CD14-positive monocyte (primary cell): ENCODE results near the gene CHERP. TPM values are rescaled to one million over a fixed set of nuclear protein-coding genes. Genes with fewer than 3 reads are reported as not detected.

Source experiments
- DNase-seq, 3 donors: peaks; one replicate each; pipeline ENCODE4 v3.0.0-alpha.2; 2011 to 2022
- H2AFZ ChIP-seq: 2 replicates; pipeline ENCODE4 v1.6.0; 2012; ENCODE audit warnings: mild to moderate bottlenecking, low read depth, low read length, inconsistent platforms; ENCODE audit not compliant: insufficient read depth, poor library complexity, severe bottlenecking
- H3K27ac ChIP-seq, 2 donors: 1 replicate in 1 of 2; 2 replicates in 1 of 2; pipeline ENCODE4 v1.5.1; 2012 to 2013; ENCODE audit warnings: low read length in 2 of 2, control low read depth in 1 of 2, inconsistent platforms in 1 of 2, low read depth in 1 of 2, mild to moderate bottlenecking in 1 of 2
- H3K27me3 ChIP-seq, 2 donors: one replicate each; pipeline versions ENCODE4 v1.6.0 to v1.6.1; 2011 to 2013; ENCODE audit warnings: low read length in 2 of 2; ENCODE audit not compliant: control insufficient read depth in 2 of 2, insufficient read depth in 2 of 2
- H3K36me3 ChIP-seq, 2 donors: replicated peaks in 1 of 2; 1 replicate in 1 of 2; 2 replicates in 1 of 2; pipeline versions ENCODE4 v1.5.1 to v1.6.1; 2012 to 2013; ENCODE audit warnings: low read length in 2 of 2, control low read depth in 1 of 2, inconsistent platforms in 1 of 2, mild to moderate bottlenecking in 1 of 2; ENCODE audit not compliant: insufficient read depth in 2 of 2, control insufficient read depth in 1 of 2
- H3K4me1 ChIP-seq, 2 donors: 1 replicate in 1 of 2; 2 replicates in 1 of 2; pipeline versions ENCODE4 v1.5.1 to v1.6.1; 2012 to 2013; ENCODE audit warnings: low read length in 2 of 2, control low read depth in 1 of 2, inconsistent platforms in 1 of 2, mild to moderate bottlenecking in 1 of 2, moderate library complexity in 1 of 2; ENCODE audit not compliant: insufficient read depth in 2 of 2, control insufficient read depth in 1 of 2
- H3K4me2 ChIP-seq: replicated peaks from 2 replicates; pipeline ENCODE3; 2012; ENCODE audit warnings: low read length, moderate library complexity, mild to moderate bottlenecking; ENCODE audit not compliant: poor library complexity, severe bottlenecking; ENCODE audit errors: extremely low read depth
- H3K4me3 ChIP-seq, 3 experiments: fragments of 200-600 bp in 1 of 3; sonication (generic) in 1 of 3; replicated peaks in 1 of 3; 1 replicate in 2 of 3; 2 replicates in 1 of 3; pipeline ENCODE4 v1.5.1; 2011 to 2013; ENCODE audit warnings: low read length in 3 of 3, mild to moderate bottlenecking in 3 of 3, control low read depth in 2 of 3, low read depth in 2 of 3, inconsistent platforms in 1 of 3, moderate library complexity in 1 of 3
- H3K79me2 ChIP-seq: 2 replicates; pipeline ENCODE4 v1.6.0; 2012; ENCODE audit warnings: mild to moderate bottlenecking, control low read depth, inconsistent platforms, low read length, moderate library complexity; ENCODE audit not compliant: insufficient read depth
- H3K9ac ChIP-seq: 2 replicates; pipeline ENCODE4 v1.6.0; 2017; ENCODE audit warnings: low read length, mild to moderate bottlenecking; ENCODE audit not compliant: insufficient read depth, poor library complexity, severe bottlenecking
- H3K9me3 ChIP-seq, 2 donors: replicated peaks in 1 of 2; 1 replicate in 1 of 2; 2 replicates in 1 of 2; pipeline versions ENCODE4 v1.5.1 to v1.6.1; 2012 to 2013; ENCODE audit warnings: low read length in 2 of 2, control low read depth in 1 of 2; ENCODE audit not compliant: control insufficient read depth in 1 of 2, insufficient read depth in 1 of 2
- H4K20me1 ChIP-seq: 2 replicates; pipeline ENCODE4 v1.6.0; 2012; ENCODE audit warnings: mild to moderate bottlenecking, low read length, control low read depth, moderate library complexity; ENCODE audit not compliant: insufficient read depth
- H3K27ac Mint-ChIP-seq, 7 donors: one replicate each; pipeline ENCODE4 v1.8.0; 2020; ENCODE audit warnings: mild to moderate bottlenecking in 7 of 7, mixed read lengths in 7 of 7, moderate library complexity in 6 of 7, inconsistent platforms in 2 of 7
- H3K27me3 Mint-ChIP-seq, 3 donors: one replicate each; pipeline ENCODE4 v1.8.0; 2021 to 2022; ENCODE audit warnings: low read depth in 3 of 3, mild to moderate bottlenecking in 3 of 3, mixed read lengths in 3 of 3, moderate library complexity in 3 of 3, inconsistent platforms in 1 of 3
- H3K36me3 Mint-ChIP-seq, 2 donors: one replicate each; pipeline ENCODE4 v1.8.0; 2020; ENCODE audit warnings: mixed read lengths in 2 of 2, inconsistent platforms in 1 of 2, mild to moderate bottlenecking in 1 of 2
- H3K4me1 Mint-ChIP-seq: one replicate; pipeline ENCODE4 v1.8.0; 2020; ENCODE audit warnings: mild to moderate bottlenecking, mixed read lengths
- H3K4me3 Mint-ChIP-seq, 2 donors: one replicate each; pipeline ENCODE4 v1.8.0; 2020; ENCODE audit warnings: mild to moderate bottlenecking in 2 of 2, mixed read lengths in 2 of 2, moderate library complexity in 1 of 2
- H3K9me3 Mint-ChIP-seq, 7 donors: one replicate each; pipeline ENCODE4 v1.8.0; 2020 to 2022; ENCODE audit warnings: mixed read lengths in 7 of 7, mild to moderate bottlenecking in 6 of 7, moderate library complexity in 6 of 7, inconsistent platforms in 2 of 7
- CTCF ChIP-seq: fragments of 200-600 bp; IDR thresholded peaks from one replicate; pipeline ENCODE4 v1.8.0; 2022; ENCODE audit warnings: antibody characterized with exemption, mild to moderate bottlenecking
- WGBS: methylation state at CpG from one replicate; pipeline ENCODE4 v1.1.5; 2013; ENCODE audit warnings: missing lambda C conversion rate; ENCODE audit not compliant: insufficient coverage; 5-methylcytosine and 5-hydroxymethylcytosine counted together
- intact Hi-C, 2 donors: fragments of 100-400 bp; cut with micrococcal nuclease; formaldehyde crosslinking; loops; one replicate each; pipeline versions ENCODE4 v1.15.0 to v1.15.1; 2023
- polyA plus RNA-seq, 3 donors: library from polyadenylated mRNA; depleted of rRNA in 1 of 3; unstranded in 2 of 3; stranded (reverse) in 1 of 3; fragments of 300-500 nt in 2 of 3; fragments of >200 nt in 1 of 3; fragmentation: Illumina TruSeq in 2 of 3; gene quantifications; 1 replicate in 2 of 3; 2 replicates in 1 of 3; pipeline ENCODE4 v1.2.3, GENCODE V29; 2012 to 2021

The CHERP gene
- polyA plus RNA-seq, 3 donors = 3.2 to 18.8 (median 5.3) TPM

GRCh38 chr19:16476401-16476800 is 65.8 kb downstream of the CHERP start:
- H3K27me3 ChIP-seq = no peaks in the 10 kb centered on the region
- DNase-seq = no peak
- H3K79me2 ChIP-seq = peaks cover 2% of the 10 kb centered on the region
- no peaks in the 10 kb centered on the region for H3K36me3 ChIP-seq
- peaks cover 4 to 6% of the 10 kb centered on the region in 2 donors for H3K4me1 ChIP-seq
- no peak overlapping the region for H3K27ac Mint-ChIP-seq
- H3K4me3 Mint-ChIP-seq = no peak overlapping the region
- no peak overlapping the region for H2AFZ ChIP-seq
- 100% methylated on average over 1 of the region's 3 CpGs for WGBS
- H3K9me3 Mint-ChIP-seq = peaks cover 0 to 8% (median 5%) of the 10 kb centered on the region in 7 donors
- no peak overlapping the region for H3K4me2 ChIP-seq
- peaks cover 0 to 13% (median 3%) of the 10 kb centered on the region in 3 donors for H3K27me3 Mint-ChIP-seq
- H3K9me3 ChIP-seq = peaks cover 0 to 8% of the 10 kb centered on the region in 2 donors
- no peak overlapping the region for H3K4me3 ChIP-seq
- intact Hi-C loops = no loop called here
- H3K27ac ChIP-seq = no peak overlapping the region
- H3K9ac ChIP-seq = no peak overlapping the region
- no peaks in the 10 kb centered on the region for H3K36me3 Mint-ChIP-seq
- no peak for TF ChIP-seq CTCF
- H3K4me1 Mint-ChIP-seq = no peaks in the 10 kb centered on the region
- H4K20me1 ChIP-seq = no peaks in the 10 kb centered on the region

- Mint-ChIP-seq H3K27ac (no peak overlapping the region), H3K4me1 (peaks cover 23% of the 10 kb centered on the region), H3K4me3 (no peak overlapping the region), H3K36me3 (peaks cover 7 to 9% of the 10 kb centered on the region in 2 donors), H3K9me3 (peaks cover 0 to 8% (median 5%) of the 10 kb centered on the region in 7 donors), H3K27me3 (peaks cover 0 to 10% (median 3%) of the 10 kb centered on the region in 3 donors)
- DNase-seq = no peak
- Histone ChIP-seq H2AFZ (no peak overlapping the region), H3K27me3 (no peaks in the 10 kb centered on the region), H3K9me3 (peaks cover 0 to 8% of the 10 kb centered on the region in 2 donors), H3K79me2 (peaks cover 26% of the 10 kb centered on the region), H3K4me2 (no peak overlapping the region), H3K36me3 (no peaks in the 10 kb centered on the region), H4K20me1 (peaks cover 23% of the 10 kb centered on the region), H3K4me3 (no peak overlapping the region), H3K4me1 (peaks cover 22 to 30% of the 10 kb centered on the region in 2 donors), H3K9ac (no peak overlapping the region), H3K27ac (no peak overlapping the region)
- 55% methylated on average over 6 of the region's 13 CpGs for WGBS
- intact Hi-C loops = loop anchor here in 1 of 2 donors (2.0 kb wide), 1 partner anchor 23 kb away; the partner anchor contains the start of genes C19orf44 and CALR3
- TF ChIP-seq CTCF = no peak
Measured at GRCh38 chr19:16473875-16474392, 68.3 kb downstream of the CHERP start.
